GM18861 (cell line): Measurements from ENCODE around the gene CCDC27.

Experiments
- ATAC-seq: cut with Tn5 transposase; IDR thresholded peaks from one replicate; pipeline ENCODE4 v1.9.1; 2021; ENCODE audit not compliant: unreplicated experiment

The CCDC27 gene

DNA sequence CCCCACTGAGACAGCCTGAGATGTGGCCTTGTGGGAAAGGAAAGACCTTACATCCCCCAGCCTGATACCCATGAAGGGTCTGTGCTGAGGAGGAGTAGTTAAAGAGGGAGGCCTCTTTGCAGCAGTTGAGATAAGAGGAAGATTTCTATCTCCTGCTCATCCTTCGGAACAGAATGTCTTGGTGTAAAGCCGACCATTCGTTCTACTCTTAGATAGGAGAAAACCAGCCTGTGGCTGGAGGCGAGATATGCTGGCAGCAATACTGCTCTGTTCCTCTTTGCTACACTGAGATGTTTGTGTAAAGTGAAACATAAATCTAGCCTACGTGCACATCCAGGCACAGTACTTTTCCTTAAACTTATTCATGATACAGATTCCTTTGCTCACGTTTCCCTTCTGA lies 1.5 kb upstream of the CCDC27 start:
- ATAC-seq = no peak

DNA sequence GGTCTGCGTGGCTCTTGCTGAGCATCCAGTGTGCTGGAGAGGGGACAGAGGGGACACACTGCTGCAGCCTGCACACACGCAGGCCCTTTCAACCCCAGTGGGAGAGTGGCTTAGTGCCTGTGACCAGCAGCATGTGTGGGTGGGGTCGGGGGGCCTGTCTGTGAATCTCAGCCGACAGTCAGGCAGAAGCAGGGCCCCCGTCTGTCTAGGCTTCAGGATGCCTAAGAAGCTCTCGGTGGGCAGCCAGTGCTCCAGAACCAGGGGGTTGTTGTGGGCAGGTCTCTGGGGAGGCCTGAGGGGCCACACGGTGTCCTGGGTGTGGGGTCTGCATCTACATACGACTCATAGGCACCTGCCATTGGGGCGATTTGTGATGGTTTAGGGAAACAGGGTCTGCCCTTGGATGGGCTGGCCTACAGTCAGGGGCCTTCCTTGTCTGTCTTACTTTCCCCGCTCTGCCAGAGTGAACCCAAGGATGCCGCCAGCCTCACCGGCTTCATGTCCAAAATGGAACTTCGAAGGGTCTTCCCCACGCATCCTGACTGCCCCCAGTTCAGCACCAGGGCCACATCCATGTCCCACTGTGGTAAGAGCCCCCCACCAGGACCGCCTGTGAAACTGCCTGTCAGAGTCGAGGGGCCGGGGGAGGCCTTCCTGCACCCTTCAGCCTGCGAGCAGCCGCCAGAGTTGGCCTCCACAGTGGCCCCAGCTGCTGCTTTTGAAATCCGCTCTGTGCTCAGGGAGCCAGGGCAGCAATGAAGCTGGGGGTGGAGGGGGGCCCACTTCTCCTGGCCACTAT lies 1.6 kb downstream of the CCDC27 start:
- no peak for ATAC-seq

- no peak for ATAC-seq
Measured at GRCh38 chr1:3756394-3756793, 4.1 kb downstream of the CCDC27 start.

- ATAC-seq = no peak
Measured at GRCh38 chr1:3759164-3759563, 6.9 kb downstream of the CCDC27 start.

- ATAC-seq = no peak
Measured at GRCh38 chr1:3759796-3760195, 7.5 kb downstream of the CCDC27 start.

DNA sequence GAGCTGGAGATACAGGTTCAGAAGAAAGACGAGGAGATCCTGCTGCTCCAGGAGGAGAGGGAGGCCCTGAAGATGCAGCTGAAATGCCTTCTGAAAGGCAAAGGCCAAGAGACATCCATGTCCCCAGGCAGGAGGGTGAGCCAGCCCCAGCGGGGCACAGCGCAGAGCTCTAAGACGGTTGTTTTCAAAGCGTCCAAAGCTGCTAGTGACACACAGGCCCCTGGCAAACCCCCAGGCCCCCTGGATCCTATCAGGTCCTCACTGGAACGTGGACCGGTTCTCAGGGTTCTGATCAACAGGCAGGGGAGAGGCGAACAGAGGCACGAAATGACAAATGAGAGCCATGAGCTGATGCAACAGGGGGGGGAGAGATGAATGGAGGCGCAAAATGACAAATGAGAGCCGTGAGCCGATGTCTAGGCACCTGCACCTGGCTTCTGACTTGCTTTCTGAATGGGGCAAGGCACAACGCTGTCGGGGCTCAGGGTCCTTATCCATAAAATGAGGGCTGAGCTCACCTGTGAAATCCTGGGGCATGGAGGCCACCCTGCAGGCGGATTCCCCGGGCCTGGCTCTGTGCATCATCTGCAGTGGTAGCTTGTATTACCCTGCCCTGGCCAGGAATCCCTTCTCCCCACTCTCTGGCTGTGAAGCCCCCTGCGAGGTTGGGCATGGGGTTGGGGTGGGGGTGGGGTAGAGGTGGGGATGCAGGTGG lies 9.2 kb downstream of the CCDC27 start:
- ATAC-seq = no peak

- ATAC-seq = no peak
Measured at GRCh38 chr1:3762151-3762872, 10.1 kb downstream of the CCDC27 start.

- ATAC-seq = no peak
Measured at GRCh38 chr1:3762873-3763228, 10.6 kb downstream of the CCDC27 start.

- ATAC-seq = no peak
Measured at GRCh38 chr1:3763351-3764125, 11.3 kb downstream of the CCDC27 start.

GRCh38 chr1:3767328-3767925 lies 15.2 kb downstream of the CCDC27 start:
- ATAC-seq = no peak

- ATAC-seq = no peak
Measured at GRCh38 chr1:3768811-3769390, 16.7 kb downstream of the CCDC27 start.

- no peak for ATAC-seq
Measured at GRCh38 chr1:3770047-3770765, 18.0 kb downstream of the CCDC27 start.

DNA sequence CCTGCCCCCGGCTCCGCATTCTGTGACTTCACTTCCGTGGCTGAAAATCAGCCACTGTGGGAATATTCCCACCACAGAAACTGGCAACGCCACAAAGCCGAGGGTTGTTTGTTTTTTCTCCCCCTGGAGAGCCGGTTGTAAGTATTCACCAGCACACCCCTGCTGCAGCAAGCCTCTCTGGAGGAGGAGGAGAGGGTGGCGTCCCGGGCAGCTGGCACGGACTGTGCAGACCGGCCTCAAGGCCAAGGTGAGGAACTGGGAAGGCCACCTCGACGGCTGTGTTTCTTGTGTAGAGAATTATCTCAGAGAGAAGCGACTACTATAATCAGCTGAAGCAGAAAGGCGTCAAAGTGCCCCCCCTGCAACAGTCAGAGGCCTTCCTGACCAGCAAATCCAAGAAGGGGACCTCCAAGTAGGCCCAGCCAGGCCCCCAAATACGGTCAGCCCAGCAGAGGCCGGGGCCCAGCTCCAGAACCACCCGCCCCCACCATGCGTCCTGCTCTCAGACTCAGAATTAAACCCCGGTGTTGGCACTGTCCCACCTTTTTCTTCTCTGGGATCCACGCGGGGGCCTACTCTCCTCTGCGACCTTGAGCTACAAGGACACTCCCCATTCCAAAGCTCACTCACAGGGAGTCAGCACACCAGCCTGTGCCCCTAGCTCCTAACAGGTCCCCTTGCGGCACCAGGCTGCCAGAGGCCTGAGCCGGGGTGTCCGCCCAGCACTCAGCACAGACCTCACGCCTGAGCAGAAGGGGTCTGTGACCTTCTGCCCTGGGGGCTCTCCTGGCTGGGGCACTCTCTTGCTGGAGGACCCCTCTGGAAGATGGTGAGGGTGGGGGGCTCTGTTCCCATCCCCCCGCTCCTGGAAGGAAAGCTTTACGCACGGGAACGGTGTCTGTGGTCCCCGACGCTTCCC lies 19.1 kb downstream of the CCDC27 start:
- ATAC-seq = no peak

DNA sequence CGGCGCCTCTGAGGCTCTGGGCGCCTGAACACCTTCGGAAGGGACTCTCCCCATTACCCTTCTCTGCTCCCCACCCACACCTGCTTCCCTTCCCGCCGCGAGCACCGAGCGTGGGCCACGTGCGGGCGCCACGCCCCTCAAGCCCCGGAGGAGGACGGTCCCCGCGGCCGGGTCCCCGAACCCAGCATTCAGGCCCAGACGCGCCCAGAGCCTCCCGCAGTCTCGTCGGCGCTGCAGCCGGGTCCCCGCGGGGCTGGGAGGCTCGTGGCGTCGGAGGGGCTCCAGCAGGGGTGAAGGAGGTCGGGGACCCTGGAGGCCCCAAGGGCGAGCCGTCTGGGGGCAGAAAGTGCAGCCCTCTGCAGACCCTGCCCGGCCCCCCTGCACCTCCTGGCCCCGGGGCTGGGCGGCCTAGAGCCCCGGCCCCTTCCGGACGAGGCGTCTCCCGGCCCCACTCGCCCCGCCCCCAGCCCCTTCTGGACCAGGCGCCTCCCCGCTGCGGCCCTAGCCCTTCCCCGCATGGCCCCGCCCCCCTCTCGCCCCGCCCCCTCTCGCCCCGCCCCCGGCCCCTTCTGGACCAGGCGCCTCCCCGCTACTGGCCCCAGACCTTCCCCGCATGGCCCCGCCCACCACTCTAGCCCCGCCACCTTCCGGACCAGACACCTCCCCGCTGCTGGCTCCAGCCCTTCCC lies 19.9 kb downstream of the CCDC27 start:
- ATAC-seq = no peak

DNA sequence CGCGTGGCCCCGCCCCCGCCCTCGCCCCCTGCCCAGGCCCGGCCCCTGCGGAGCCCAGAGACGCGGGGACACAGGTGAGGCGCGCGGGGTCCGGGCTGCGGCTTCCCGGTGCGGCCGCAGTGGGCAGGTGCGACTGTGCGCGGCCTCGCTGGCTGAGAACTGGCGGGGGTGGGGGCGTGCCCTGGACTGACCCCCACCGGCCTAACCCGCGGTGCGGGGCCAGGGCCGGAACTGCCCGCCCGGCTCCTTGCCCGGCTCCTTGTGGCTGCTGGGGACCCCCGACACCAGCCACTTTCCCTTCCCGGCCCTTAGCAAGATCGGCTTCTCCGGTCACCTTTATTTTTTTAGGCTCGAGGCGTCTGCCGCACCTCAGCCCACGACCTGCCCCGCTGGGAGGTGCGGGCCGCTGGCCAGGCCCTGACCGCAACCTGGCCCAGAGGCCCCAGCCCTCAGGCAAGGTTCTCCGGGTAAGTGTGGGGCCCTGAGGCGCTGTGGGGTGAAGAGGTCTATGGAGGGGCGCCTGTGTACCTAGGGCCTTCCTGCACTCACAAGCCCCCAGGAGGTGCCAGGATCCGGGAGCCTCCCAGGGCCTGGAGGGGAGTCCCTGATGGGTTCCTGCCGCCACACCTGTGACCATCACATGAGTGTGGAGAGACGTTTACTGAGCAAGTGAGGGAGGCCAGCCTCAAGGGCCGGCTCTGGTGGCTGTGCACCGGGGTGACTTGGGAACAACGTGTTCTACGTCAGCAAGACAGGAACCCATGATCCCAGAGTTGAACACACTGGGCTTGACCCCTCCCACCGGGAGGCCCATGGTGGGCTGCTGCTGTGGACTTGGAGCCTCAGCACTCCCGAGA lies 20.7 kb downstream of the CCDC27 start, which contains the start of gene SMIM1:
TSS of gene SMIM1 (plus strand) at position 35 of the 857 bp plus-strand sequence. CDS start 2,625 bp downstream, outside the sequence.
- ATAC-seq = no peak

GRCh38 chr1:3773572-3774275 lies 21.5 kb downstream of the CCDC27 start:
- ATAC-seq = no peak
